ENCODE results near the gene PLEKHM2. TPM values are rescaled to one million over a fixed set of nuclear protein-coding genes. Genes with fewer than 3 reads are reported as not detected.

The PLEKHM2 gene
- total and polyA plus RNA-seq, 2 of the 8 experiments (the other 6 are each of a cell fraction or from before 2014, with no cell fraction given) = 38.3 to 47.6 TPM

DNA sequence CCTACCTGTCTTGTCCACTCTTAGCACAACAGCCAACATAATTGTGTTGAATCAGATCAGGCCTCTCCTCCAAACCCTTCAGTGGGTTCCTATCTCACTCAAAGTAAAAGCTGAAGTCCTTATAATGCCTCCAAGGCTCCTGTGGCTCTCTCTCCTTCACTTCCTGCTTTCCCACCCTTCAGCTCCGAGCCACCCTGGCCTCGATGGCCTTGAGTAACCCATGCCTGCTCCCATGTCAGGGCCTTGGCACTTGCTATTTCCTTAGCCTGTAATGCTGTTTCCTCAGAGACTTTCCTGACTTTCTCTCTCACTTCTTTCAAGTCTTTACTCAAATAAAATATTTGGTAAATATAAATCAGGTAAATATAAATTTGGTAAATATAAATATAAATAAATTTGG, 8.1 kb upstream of the PLEKHM2 start (continued):
- TF ChIP-seq KDM1A (IDR thresholded peaks at IDR 0.05; ENCODE audit: borderline replicate concordance, low read length) (no peak), CBX5 (IDR thresholded peaks at IDR 0.05; ENCODE audit: low read depth, low read length) (no peak), SIX5 (IDR thresholded peaks at IDR 0.05; ENCODE audit: low read depth, low read length) (no peak)

Measured in H1 (cell line).